HG03432 (cell line): ENCODE data around the gene AP4E1.
"Not testable (repeated sequence)": the region's sequence is repeated elsewhere in the genome, so short reads cannot be mapped to it uniquely, and the experiment has no call there.

Source experiments
- ATAC-seq: cut with Tn5 transposase; IDR thresholded peaks from one replicate; pipeline ENCODE4 v1.9.1; 2021; ENCODE audit warnings: mild to moderate bottlenecking, moderate library complexity; ENCODE audit not compliant: unreplicated experiment

Gene AP4E1

DNA sequence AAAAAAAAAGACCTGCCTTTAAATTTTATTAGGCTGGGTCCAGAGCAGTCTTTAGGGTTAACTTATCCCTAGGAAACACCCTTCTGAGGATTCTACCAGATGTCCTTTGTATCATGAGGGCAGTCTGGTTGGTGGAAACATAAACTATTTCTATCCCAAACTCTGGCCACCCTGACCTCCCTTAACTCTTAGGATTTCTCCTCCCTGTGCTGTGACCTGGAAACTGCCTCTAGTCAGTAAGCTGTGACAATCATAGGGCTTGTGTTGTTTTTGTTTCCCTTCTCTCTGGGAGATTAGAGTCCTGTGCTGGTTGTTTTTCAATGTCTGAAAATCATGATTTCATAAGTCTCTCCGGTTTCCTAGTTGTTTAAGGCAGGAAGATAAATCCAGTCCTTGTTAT is 108.1 kb downstream of the AP4E1 start:
- ATAC-seq: no peak

DNA sequence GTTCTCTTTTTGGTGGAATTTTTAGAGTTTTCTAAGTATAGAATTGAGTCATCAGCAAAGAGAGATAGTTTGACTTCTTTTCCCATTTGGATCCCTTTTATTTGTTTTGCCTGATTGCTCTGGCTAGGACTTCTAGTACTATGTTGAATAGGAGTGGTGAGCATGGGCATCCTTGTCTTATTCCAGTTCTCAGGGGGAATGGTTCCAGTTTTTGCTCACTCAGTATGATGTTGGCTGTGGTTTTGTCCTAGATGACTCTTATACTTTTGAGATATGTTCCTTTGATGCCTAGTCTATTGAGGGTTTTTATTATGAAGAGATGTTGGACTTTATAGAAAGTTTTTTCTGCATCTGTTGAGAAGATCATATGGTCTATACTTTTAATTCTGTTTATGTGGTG is 113.7 kb downstream of the AP4E1 start:
- no peak for ATAC-seq

DNA sequence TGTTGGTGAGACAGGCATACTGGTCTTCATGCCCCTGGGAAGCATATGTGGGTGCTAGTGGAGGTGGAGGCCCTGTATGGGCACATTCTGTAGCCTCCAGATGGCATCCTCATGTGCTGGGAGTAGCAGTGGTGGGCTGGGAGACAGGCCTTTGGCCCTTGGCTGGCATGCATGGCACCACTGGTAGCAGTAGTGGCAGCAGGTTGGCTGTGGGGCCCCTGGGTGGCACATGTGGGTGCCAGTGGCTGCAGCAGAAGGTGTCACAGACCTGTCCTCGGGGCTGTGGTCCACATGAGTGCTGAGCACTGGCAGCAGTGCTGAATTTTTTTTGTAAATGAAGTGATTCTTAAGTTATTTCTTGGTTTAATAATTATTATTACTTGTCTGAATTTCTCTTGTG is 115.0 kb downstream of the AP4E1 start:
- no peak for ATAC-seq

DNA sequence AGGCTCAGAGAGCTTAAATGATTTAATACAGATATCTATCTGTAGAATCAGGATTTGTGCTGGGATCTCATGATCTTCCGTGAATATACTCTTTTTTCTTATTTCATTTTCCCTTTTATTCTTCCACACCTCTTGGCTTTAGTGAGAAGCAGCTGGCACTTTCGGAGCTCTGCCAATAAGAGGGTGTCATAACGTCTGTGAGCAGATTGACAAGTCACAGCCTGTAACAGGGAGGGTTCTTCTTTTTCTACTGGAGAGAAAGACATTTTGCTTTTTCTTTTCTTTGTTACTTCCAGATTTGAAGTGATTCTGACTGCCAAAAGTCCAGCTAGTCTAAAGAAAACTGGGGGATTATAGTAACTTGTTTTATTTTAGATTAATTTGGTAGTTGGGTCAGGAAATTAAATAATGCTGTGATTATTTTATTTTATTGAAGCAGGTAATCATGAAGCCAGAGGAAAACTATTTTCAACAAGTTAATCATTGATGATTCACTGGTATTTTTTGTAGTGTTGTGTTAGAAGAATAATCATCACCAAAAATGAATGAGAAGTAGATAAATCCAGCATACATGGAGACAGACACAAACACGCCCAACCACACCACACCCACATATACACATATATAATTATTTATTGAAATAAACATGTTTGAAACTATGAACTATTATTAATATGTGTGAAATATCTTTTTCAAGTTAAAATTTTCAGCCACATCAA is 116.4 kb downstream of the AP4E1 start:
- no peak for ATAC-seq

DNA sequence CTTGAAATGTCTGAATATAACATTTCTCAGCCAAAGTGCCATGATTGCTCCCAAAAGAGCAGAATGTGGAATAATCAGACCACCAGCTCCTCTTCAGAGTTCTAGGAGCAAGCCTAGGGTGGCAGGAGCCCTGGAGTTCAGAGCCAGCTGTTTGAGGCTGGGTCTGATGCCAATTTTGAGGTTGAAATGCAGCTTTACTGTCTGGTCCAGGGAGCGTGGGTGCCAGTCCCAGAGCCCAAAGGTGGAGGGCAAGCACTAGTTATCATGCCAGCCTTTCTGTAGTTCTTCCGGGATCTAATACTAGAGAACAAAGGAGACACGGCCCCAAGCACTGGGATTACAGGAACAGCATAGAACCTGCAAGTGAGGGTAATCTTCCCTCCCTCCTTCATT is 117.0 kb downstream of the AP4E1 start:
- no peak for ATAC-seq

DNA sequence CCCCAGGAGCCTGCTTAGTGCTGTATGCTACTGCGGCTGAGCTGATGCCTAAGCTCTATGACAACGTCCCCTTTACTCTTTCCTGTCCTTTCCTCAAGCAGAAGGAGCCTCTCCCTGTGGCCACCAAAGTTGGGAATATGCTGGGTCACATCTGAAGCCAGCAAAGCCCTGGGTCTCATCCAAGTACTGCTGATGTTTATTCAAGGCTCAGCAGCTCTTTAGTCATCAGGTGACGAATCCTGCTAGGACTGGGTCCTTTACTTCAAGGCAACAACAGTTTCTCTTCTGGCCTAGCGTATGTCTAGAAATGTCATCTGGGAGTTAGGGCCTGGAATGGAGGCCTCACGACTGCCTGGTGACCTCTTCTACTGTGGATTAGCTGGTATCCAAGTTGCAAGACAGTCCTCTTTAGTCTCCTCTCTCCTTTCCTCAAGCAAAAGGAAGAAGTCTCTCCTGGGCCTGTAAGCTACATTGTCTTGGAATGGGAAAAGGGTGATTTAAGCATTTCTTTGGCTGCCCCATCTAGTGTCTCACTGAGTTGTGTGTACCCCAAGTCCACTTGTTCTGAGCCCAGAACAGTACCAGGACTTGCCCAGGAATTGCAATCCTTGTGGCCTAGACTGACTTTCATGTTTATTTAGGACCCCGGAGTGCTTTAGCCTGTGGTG is 122.3 kb downstream of the AP4E1 start:
- ATAC-seq: no peak

DNA sequence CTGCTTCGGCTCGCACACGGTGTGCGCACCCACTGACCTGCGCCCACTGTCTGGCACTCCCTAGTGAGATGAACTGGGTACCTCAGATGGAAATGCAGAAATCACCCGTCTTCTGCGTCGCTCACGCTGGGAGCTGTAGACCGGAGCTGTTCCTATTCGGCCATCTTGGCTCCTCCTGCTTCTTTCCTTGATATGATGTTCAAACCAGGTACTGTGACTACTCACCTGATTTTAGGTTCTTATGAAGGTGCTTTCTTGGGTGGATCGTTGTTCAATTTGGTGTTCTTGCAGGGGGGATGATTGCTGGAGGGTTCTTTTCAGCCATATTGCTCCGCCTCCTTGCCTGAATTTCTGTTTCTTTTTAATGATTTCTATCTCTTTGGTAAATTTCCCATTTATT is 129.0 kb downstream of the AP4E1 start:
- not testable (repeated sequence) for ATAC-seq

DNA sequence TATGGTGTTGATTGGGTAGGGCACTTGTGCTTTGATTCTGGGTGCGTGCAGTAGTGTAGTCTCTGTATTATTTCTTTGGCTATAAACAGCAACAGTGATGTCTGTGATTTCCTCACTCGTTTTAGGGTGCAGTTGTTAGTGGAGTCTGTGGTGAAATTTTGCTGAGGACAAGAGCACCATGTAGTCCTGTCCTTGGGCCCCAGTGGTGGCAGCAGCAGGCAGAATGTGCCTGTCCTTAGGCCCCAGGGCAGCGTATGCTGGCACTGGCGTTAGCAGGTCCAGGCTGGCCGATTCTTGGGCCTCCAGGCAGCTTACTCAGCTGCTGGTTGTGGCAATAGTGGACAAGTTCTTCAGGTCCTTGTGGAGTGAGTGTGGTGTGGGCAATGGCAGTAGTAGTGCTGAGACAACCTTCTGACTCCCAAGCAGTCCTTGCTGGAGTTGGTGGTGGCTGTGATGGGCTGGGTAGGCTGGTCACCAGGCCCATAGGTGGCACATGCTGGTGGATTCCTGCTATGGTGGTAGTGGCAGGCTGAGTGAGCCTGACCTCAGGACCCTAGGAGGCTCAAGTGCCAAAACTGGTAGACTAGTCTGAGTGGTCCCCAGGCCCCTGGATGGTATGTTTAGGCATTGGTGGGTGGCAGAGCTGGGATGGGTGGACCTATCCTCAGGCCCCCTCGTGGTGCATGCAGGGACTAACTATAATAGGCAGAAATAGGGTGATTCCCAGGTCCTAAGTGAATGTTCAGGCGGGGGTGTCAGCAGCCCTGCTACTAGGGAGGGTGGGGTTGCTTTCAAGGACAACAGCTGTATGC is 129.9 kb downstream of the AP4E1 start:
- no peak for ATAC-seq

DNA sequence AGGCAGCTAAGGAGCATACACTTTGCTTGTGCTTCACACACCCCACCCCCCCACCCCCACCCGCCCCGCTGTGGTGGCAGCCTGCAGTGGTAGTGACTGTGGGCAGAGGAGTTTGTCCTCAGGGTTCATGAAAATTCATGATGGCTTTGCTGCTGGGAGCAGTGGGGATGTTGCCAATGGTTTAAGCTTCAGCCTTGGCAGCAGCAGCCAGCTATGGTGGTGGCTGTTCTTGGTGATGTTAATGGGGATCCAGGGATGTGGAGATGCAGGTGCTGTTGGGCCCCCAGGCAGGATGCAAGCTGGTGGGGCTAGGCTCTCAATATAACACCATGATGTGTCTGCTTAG is 130.5 kb downstream of the AP4E1 start:
- ATAC-seq: no peak

DNA sequence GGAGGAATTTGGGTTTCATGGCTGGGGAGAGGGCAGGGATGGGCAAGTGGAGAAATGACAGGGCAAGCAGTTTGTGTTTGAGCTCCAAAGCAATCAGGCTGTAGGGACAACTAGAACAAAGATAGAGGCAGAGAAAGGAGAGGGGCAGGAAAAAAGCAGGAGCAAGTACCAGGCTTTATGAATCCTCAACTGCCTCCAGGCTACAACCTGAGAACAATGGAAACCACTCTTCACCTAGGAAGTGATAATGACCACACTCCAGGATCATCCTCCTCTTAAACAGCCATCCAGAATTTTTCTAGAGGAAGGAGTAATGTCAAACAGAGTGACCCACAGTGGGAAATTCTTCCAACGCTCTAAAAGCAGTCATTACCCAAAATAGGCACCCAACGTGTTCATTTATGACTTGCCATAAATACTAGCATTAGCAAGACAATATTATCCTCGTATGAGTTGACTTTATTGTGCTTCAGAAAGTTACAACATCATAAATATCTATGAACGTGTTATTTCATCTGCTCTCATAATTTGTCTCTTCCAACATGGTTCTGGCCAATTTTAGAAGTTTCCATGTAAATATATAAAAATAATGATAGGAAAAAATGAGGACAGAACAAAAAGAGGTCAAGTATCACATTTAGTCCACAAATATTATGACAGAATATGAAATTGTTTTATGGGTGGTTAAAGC is 135.7 kb downstream of the AP4E1 start:
- no peak for ATAC-seq

DNA sequence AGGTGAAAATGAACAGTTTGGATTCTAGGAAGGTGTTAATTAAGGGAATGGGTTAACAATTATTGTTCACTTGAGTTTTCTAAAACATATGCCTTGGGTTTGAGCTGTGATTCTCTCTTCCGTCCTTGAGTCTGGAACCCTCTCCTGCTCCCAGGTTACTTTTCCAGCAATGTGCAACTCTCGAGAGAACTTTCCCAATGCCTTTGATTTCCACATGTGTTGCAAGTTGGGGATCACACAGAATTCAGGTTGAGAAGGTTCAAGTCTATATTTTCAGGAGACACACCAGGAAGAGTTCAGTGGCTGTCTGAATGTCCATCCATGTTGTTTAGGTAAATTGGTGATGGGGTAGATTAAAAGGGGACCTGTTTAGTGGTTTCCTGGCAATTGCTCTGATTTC is 137.5 kb downstream of the AP4E1 start:
- no peak for ATAC-seq

DNA sequence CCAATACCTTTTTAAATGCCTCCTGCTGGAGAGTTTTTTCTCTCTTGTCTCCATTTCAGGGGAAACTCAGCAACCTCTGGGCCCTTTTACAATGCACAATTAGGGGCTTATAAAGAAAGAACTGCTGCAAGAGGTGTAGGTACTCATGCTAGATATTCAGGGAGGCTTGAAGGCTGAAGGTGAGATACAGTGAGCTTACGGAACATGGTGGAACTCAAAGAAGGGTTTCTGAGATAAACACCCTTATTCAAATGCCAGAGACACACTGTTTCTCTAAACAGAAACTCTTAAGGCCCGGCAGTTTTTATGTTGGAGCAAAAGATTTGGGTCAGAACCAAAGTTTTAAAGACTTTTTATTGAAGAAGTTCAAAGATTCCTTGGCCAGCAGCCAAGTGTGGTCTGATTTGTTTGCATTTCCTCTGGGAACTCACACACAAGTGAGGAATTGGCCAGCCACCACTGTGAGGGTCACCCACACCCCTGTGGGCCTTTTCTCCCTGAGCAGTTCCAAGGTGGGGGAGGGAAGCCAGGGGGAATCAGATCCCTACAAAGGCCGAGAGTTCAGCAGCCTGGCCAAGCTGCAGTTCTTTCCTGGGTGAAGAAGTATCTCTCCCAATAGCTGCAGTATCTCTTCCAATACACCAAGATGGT is 138.4 kb downstream of the AP4E1 start:
- no peak for ATAC-seq

DNA sequence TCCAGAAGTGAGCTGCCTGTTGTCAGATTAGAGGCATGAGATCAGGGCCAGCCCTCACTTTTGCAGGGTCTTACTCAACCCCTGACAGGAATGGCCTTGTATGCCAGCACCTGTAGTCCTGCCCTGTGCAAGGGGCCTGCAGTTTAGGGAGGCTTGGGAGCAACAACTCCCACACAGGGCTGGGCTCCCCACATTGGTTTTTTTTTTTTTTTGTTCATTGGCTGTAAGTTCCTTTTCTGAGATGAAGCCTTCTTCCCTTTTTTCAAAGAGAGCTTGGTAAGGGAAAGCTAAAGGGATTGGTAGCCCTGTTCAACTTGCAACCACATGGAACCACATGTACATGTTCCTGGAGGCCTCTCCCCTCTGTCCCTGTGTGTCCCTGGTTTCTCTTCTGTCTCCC is 139.8 kb downstream of the AP4E1 start:
- ATAC-seq: no peak

DNA sequence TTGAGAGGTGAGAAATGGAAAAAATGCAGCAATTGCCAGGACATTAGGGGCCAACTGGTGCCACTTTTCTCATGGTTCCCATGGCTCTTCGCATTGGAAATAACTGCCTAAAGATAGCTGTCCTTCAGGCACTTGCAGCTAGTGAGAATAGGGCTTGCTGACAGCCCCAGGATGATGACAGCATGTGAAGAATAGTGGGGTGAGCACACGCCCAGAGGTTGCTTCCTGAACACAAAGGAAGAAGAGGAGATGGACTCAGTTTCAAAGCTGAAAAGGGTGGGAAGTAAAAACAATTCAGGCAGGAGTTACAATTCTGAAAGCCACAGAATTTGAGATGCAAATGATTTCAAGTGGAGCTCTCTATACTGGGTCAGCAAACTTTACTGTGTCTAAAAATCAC is 140.6 kb downstream of the AP4E1 start:
- no peak for ATAC-seq

DNA sequence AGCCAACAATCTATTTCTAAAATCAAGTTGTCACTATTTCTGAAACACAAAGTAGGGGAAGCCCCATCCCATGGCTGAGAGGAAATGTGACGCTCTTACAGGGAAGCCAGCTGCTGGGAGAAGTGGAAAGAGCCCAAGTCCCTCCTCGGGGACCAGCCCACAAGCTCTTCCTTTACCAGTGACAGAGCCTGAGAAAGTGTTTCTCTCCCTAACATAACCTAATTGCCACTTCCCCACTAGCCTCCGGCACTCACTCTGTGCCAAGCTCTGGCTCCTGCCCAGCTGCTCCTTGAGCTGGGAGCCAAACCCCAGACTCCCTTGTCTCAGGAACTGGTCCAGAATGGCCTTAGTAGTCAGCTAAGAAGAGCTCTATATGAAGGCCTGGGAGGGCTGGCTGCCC is 143.3 kb downstream of the AP4E1 start:
- ATAC-seq: no peak

DNA sequence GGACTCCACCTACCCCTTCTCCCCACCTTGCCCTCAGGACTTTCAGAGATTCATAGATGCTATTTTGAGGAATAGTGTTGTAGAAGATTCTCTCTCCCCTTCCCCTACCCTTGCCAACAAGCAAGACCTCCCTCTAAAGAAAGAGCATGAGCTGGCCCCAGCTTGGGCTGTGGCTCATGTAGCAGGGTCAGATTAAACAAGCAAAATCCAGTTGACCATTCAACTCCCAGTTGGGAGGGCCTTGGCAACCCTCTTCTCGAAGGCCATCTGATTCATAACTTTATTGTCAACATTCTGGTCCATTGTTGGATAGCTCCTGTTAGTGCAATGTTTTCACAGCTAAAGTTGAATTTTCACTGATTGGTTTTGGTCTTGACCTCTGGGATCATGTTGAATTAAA is 145.1 kb downstream of the AP4E1 start:
- ATAC-seq: no peak

DNA sequence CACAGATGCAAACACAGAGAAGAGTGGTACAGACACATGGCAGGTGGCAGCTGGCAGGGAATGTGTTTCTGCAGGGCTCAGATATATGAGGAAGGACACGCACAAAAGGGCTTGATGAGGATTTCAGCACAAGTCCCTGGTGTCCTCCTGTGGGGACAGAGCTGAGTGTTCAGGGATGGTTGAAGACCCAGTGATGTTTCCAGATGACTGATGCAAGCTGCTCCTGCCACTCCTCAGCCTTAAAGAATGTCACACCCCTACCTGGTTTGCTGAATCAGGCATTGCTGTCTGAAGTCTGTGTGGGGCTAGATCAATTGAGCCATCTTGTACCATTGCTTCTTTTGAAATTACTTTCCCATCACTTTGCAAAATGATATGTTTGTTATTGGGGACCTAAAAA is 146.1 kb downstream of the AP4E1 start:
- ATAC-seq: no peak
